IMR-90 (cell line): ENCODE measurements around the gene AMBRA1. TPM values are rescaled to one million over a fixed set of nuclear protein-coding genes. Genes with fewer than 3 reads are reported as not detected.

Source experiments
- ATAC-seq: fragments of 200-7000 bp; cut with Tn5 transposase; 2 replicates; pipeline ENCODE4 v1.9.1; 2020; ENCODE audit warnings: low read depth, mild to moderate bottlenecking, moderate library complexity
- BruUV-seq: library from RNA; stranded (reverse); fragments of 400-500 nt; replicated peaks from 2 replicates; lab custom pipeline; 2021; lab: Mats Ljungman, UMichigan
- CTCF ChIA-PET: fragments of 300-600 bp; formaldehyde crosslinking; extraction: SDS; loops from one replicate; lab custom pipeline; 2021; ENCODE audit warnings: antibody characterized with exemption; lab: Yijun Ruan, JAX
- POLR2A ChIA-PET: fragments of 300-600 bp; sonication (Branson Sonifier 250); formaldehyde crosslinking; loops from one replicate; lab custom pipeline; 2022; ENCODE audit warnings: antibody characterized with exemption; ENCODE audit not compliant: unreplicated experiment; lab: Charles Lee
- DNase-seq: peaks from one replicate; pipeline ENCODE4 v3.0.0; 2013
- H2AFZ ChIP-seq: replicated peaks from 2 replicates; pipeline ENCODE3; 2013; ENCODE audit warnings: low read length, mild to moderate bottlenecking; ENCODE audit not compliant: poor library complexity
- H2AK5ac ChIP-seq: 2 replicates; pipeline ENCODE4 v1.6.1; 2013; ENCODE audit warnings: low read depth, low read length, inconsistent platforms
- H2AK9ac ChIP-seq: replicated peaks from 2 replicates; pipeline ENCODE3; 2013; ENCODE audit warnings: mild to moderate bottlenecking, low read depth, low read length, moderate library complexity; ENCODE audit not compliant: poor library complexity
- H2BK120ac ChIP-seq: 2 replicates; pipeline ENCODE4 v1.6.1; 2013; ENCODE audit warnings: low read depth, low read length, inconsistent platforms
- H2BK15ac ChIP-seq: 3 replicates; pipeline ENCODE4 v1.6.1; 2013; ENCODE audit warnings: low read depth, low read length, inconsistent platforms
- H2BK20ac ChIP-seq: 2 replicates; pipeline ENCODE4 v1.6.1; 2013; ENCODE audit warnings: low read depth, mild to moderate bottlenecking, inconsistent platforms, low read length, moderate library complexity
- H2BK5ac ChIP-seq: 2 replicates; pipeline ENCODE4 v1.6.1; 2013; ENCODE audit warnings: mild to moderate bottlenecking, low read depth, low read length, inconsistent platforms; ENCODE audit not compliant: poor library complexity, severe bottlenecking
- H3K14ac ChIP-seq: replicated peaks from 2 replicates; pipeline ENCODE4 v1.6.1; 2013; ENCODE audit warnings: low read depth, low read length, inconsistent platforms
- H3K18ac ChIP-seq: 2 replicates; pipeline ENCODE4 v1.6.1; 2013; ENCODE audit warnings: low read depth, low read length, control low read depth
- H3K23ac ChIP-seq: 2 replicates; pipeline ENCODE4 v1.6.1; 2013; ENCODE audit warnings: low read depth, low read length, inconsistent platforms
- H3K27ac ChIP-seq: 2 replicates; pipeline ENCODE4 v1.5.1; 2013; ENCODE audit warnings: mild to moderate bottlenecking, control low read depth, low read length; ENCODE audit not compliant: insufficient read depth
- H3K27me3 ChIP-seq: 2 replicates; pipeline ENCODE4 v1.6.1; 2013; ENCODE audit warnings: low read length; ENCODE audit not compliant: control insufficient read depth, insufficient read depth
- H3K36me3 ChIP-seq: 2 replicates; pipeline ENCODE4 v1.6.1; 2013; ENCODE audit warnings: low read length, mixed read lengths; ENCODE audit not compliant: control insufficient read depth, insufficient read depth
- H3K4ac ChIP-seq: 2 replicates; pipeline ENCODE4 v1.6.1; 2013; ENCODE audit warnings: low read depth, low read length, inconsistent platforms
- H3K4me1 ChIP-seq: 2 replicates; pipeline ENCODE4 v1.6.1; 2013; ENCODE audit warnings: low read length, mixed read lengths; ENCODE audit not compliant: control insufficient read depth, insufficient read depth
- H3K4me2 ChIP-seq: 2 replicates; pipeline ENCODE4 v1.6.1; 2013; ENCODE audit warnings: low read depth, mild to moderate bottlenecking, control low read depth, low read length, moderate library complexity
- H3K4me3 ChIP-seq: 2 replicates; pipeline ENCODE4 v1.5.1; 2013; ENCODE audit warnings: low read depth, mild to moderate bottlenecking, control low read depth, low read length, moderate library complexity; ENCODE audit not compliant: insufficient read depth
- H3K56ac ChIP-seq: 2 replicates; pipeline ENCODE4 v1.6.1; 2013; ENCODE audit warnings: low read length, inconsistent platforms; ENCODE audit not compliant: insufficient read depth; ENCODE audit errors: extremely low read depth
- H3K79me1 ChIP-seq, 2 experiments: 2 replicates each; pipeline ENCODE4 v1.6.1; 2013; ENCODE audit warnings: low read length in 2 of 2, inconsistent platforms in 1 of 2, low read depth in 1 of 2
- H3K9ac ChIP-seq: 2 replicates; pipeline ENCODE4 v1.6.1; 2013; ENCODE audit warnings: low read depth, low read length, control low read depth
- H3K9me1 ChIP-seq: 2 replicates; pipeline ENCODE4 v1.6.1; 2013; ENCODE audit warnings: low read length, inconsistent platforms; ENCODE audit not compliant: insufficient read depth
- H3K9me3 ChIP-seq: 2 replicates; pipeline ENCODE4 v1.6.1; 2013; ENCODE audit warnings: low read length; ENCODE audit not compliant: control insufficient read depth, insufficient read depth
- H4K20me1 ChIP-seq: 2 replicates; pipeline ENCODE4 v1.6.1; 2013; ENCODE audit warnings: low read length, inconsistent platforms; ENCODE audit not compliant: insufficient read depth
- H4K5ac ChIP-seq: 2 replicates; pipeline ENCODE4 v1.6.1; 2013; ENCODE audit warnings: mild to moderate bottlenecking, low read depth, low read length, control low read depth
- H4K8ac ChIP-seq, 2 experiments: 2 replicates each; pipeline ENCODE4 v1.6.1; 2013; ENCODE audit warnings: low read depth in 2 of 2, low read length in 2 of 2, control low read depth in 1 of 2, inconsistent platforms in 1 of 2
- H4K91ac ChIP-seq: 2 replicates; pipeline ENCODE4 v1.6.1; 2013; ENCODE audit warnings: low read depth, low read length, inconsistent platforms; ENCODE audit not compliant: insufficient read depth
- BHLHE40 ChIP-seq: fragments of 150-350 bp; IDR thresholded peaks from 2 replicates; pipeline ENCODE4 v1.6.1; 2016; ENCODE audit warnings: mild to moderate bottlenecking, low read depth, low read length
- CEBPB ChIP-seq: IDR thresholded peaks from 2 replicates; pipeline ENCODE4 v1.6.1; 2012; ENCODE audit warnings: low read depth, low read length, improper control_type of control experiment
- CTCF ChIP-seq: conservative IDR thresholded peaks from 2 replicates; pipeline ENCODE4 v1.5.1; 2012; ENCODE audit warnings: mild to moderate bottlenecking, low read depth, low read length, improper control_type of control experiment
- MAFK ChIP-seq: IDR thresholded peaks from 2 replicates; pipeline ENCODE4 v1.6.1; 2012; ENCODE audit warnings: low read depth, low read length, improper control_type of control experiment
- MAZ ChIP-seq: IDR thresholded peaks from 2 replicates; pipeline ENCODE4 v1.6.1; 2012; ENCODE audit warnings: low read depth, mild to moderate bottlenecking, low read length, improper control_type of control experiment, moderate library complexity, borderline replicate concordance
- RAD21 ChIP-seq: IDR thresholded peaks from 2 replicates; pipeline ENCODE4 v1.6.1; 2012; ENCODE audit warnings: low read length, improper control_type of control experiment
- RCOR1 ChIP-seq: IDR thresholded peaks from 2 replicates; pipeline ENCODE4 v1.6.1; 2012; ENCODE audit warnings: mild to moderate bottlenecking, low read length, improper control_type of control experiment; ENCODE audit not compliant: insufficient replicate concordance
- WGBS, 2 experiments: methylation state at CpG; one replicate each; pipeline versions ENCODE4 v1.1.5 to v1.1.7; 2013; ENCODE audit warnings: missing lambda C conversion rate in 2 of 2; ENCODE audit not compliant: insufficient read length in 1 of 2; ENCODE audit errors: extremely low coverage in 2 of 2; 5-methylcytosine and 5-hydroxymethylcytosine counted together
- dilution Hi-C: fragments of 300-500 bp; cut with HindIII; formaldehyde crosslinking; loops from one replicate; pipeline ENCODE4 v1.14.3; 2018; ENCODE audit warnings: low sequenced_read_pairs; ENCODE audit not compliant: unreplicated experiment
- in situ Hi-C: fragments of 300-500 bp; cut with MboI; formaldehyde crosslinking; loops from 3 replicates; pipeline ENCODE4 v1.14.3; 2019; ENCODE audit warnings: low sequenced_read_pairs, inconsistent platforms, mixed read lengths
- intact Hi-C: fragments of 100-400 bp; cut with micrococcal nuclease; formaldehyde crosslinking; loops from 2 replicates; pipeline ENCODE4 v1.10.0; 2022
- polyA plus RNA-seq, 3 experiments: library from polyadenylated mRNA; depleted of rRNA; stranded (reverse); fragments of >200 nt; gene quantifications; 2 replicates each; pipeline ENCODE4 v1.2.3, GENCODE V29; 2012; ENCODE audit warnings: low replicate concordance in 1 of 3
- total RNA-seq: library from RNA; depleted of rRNA; stranded (reverse); fragments of >200 nt; gene quantifications from 2 replicates; pipeline ENCODE4 v1.2.3, GENCODE V29; 2012

Gene AMBRA1
- total and polyA plus RNA-seq, 2 of the 4 experiments (the other 2 are of a cell fraction), result 9.4 to 18.3 TPM

- Histone ChIP-seq H2AFZ (no peak overlapping the region), H3K27me3 (no peaks in the 10 kb centered on the region), H2AK9ac (no peak overlapping the region), H3K4me3 (no peak overlapping the region), H3K4ac (no peak overlapping the region), H3K36me3 (no peaks in the 10 kb centered on the region), H2BK5ac (no peak overlapping the region), H3K23ac (no peak overlapping the region), H2AK5ac (no peak overlapping the region), H3K9me3 (no peaks in the 10 kb centered on the region), H3K9ac (no peak overlapping the region), H3K56ac (no peak overlapping the region), H4K8ac (no peak overlapping the region), H4K20me1 (no peaks in the 10 kb centered on the region; the same call in 1 of the 2 replicates), H2BK15ac (no peak overlapping the region), H3K14ac (no peak overlapping the region), H3K9me1 (no peaks in the 10 kb centered on the region), H4K5ac (no peak overlapping the region), H2BK20ac (no peak overlapping the region), H3K4me2 (no peak overlapping the region), H3K4me1 (no peaks in the 10 kb centered on the region), H3K27ac (no peak overlapping the region), H4K91ac (no peak overlapping the region), H2BK120ac (no peak overlapping the region), H3K18ac (no peak overlapping the region), H3K79me1 (peaks cover 15 to 23% of the 10 kb centered on the region in 2 experiments; a peak in 3 of 4 replicates)
- ChIA-PET POLR2A (no interaction called here), CTCF (interaction anchor here (0.5 to 1.7 kb wide), 2 partner anchors 33 to 93 kb away, joined by 3 to 4 read pairs; no protein-coding TSS in a partner anchor)
- TF ChIP-seq RCOR1 (no peak), MAFK (no peak), CTCF (no peak), CEBPB (no peak), RAD21 (no peak), BHLHE40 (no peak), MAZ (no peak)
- intact Hi-C loops (no loop called here), in situ Hi-C loops (no loop called here), dilution Hi-C loops (no loop called here)
- BruUV-seq, result no TSS peak
- ATAC-seq (no peak), DNase-seq (no peak)
- no CpG with 5 or more reads among the region's 7 CpGs for WGBS, 2 experiments
Observed at GRCh38 chr11:46479601-46480000, 114.2 kb downstream of the AMBRA1 start.
